Trophoblast cell (in vitro differentiated cells and primary cell): ENCODE data around the gene PHYKPL.

Experiments used
- DNase-seq, 2 donors: peaks; one replicate each; pipeline ENCODE4 v3.0.0-alpha.2; 2016
- H2AFZ ChIP-seq: 2 replicates; pipeline ENCODE4 v1.6.1; 2013; ENCODE audit warnings: low read length, moderate library complexity, mild to moderate bottlenecking; ENCODE audit not compliant: insufficient read depth, poor library complexity
- H2AK5ac ChIP-seq: 2 replicates; pipeline ENCODE4 v1.6.1; 2013; ENCODE audit warnings: mild to moderate bottlenecking, low read length
- H2BK120ac ChIP-seq: 2 replicates; pipeline ENCODE4 v1.6.1; 2013; ENCODE audit warnings: low read length, mild to moderate bottlenecking, moderate library complexity; ENCODE audit not compliant: insufficient read depth, poor library complexity
- H2BK12ac ChIP-seq: 2 replicates; pipeline ENCODE4 v1.6.1; 2013; ENCODE audit warnings: mild to moderate bottlenecking, low read length, moderate library complexity
- H2BK5ac ChIP-seq: 2 replicates; pipeline ENCODE4 v1.6.1; 2013; ENCODE audit warnings: low read length, low read depth, moderate library complexity, mild to moderate bottlenecking; ENCODE audit not compliant: poor library complexity
- H3K14ac ChIP-seq: 2 replicates; pipeline ENCODE4 v1.6.1; 2013; ENCODE audit warnings: mild to moderate bottlenecking, low read length
- H3K18ac ChIP-seq: 2 replicates; pipeline ENCODE4 v1.6.1; 2013; ENCODE audit warnings: mild to moderate bottlenecking, low read length
- H3K23ac ChIP-seq: 2 replicates; pipeline ENCODE4 v1.6.1; 2013; ENCODE audit warnings: low read length
- H3K27ac ChIP-seq: 2 replicates; pipeline ENCODE4 v1.5.1; 2013; ENCODE audit warnings: low read depth, mild to moderate bottlenecking, inconsistent platforms, low read length, moderate library complexity
- H3K27me3 ChIP-seq: 2 replicates; pipeline ENCODE4 v1.6.1; 2013; ENCODE audit warnings: inconsistent platforms, mild to moderate bottlenecking, low read length, moderate library complexity; ENCODE audit not compliant: insufficient read depth
- H3K36me3 ChIP-seq, 2 experiments: 1 replicate in 1 of 2; 2 replicates in 1 of 2; pipeline ENCODE4 v1.6.1; 2013; ENCODE audit warnings: low read length in 2 of 2, mild to moderate bottlenecking in 2 of 2, moderate library complexity in 1 of 2; ENCODE audit not compliant: insufficient read depth in 2 of 2, control insufficient read depth in 1 of 2
- H3K4ac ChIP-seq: 2 replicates; pipeline ENCODE4 v1.6.1; 2013; ENCODE audit warnings: low read depth, mild to moderate bottlenecking, low read length, moderate library complexity
- H3K4me1 ChIP-seq, 2 experiments: 1 replicate in 1 of 2; 2 replicates in 1 of 2; pipeline ENCODE4 v1.6.1; 2013; ENCODE audit warnings: low read length in 2 of 2, mild to moderate bottlenecking in 2 of 2, moderate library complexity in 1 of 2; ENCODE audit not compliant: insufficient read depth in 2 of 2, control insufficient read depth in 1 of 2
- H3K4me2 ChIP-seq: 2 replicates; pipeline ENCODE4 v1.6.1; 2013; ENCODE audit warnings: inconsistent platforms, mild to moderate bottlenecking, low read length, moderate library complexity
- H3K4me3 ChIP-seq: 2 replicates; pipeline ENCODE4 v1.5.1; 2013; ENCODE audit warnings: mild to moderate bottlenecking, low read depth, low read length, inconsistent platforms
- H3K79me1 ChIP-seq: one replicate; pipeline ENCODE4 v1.6.1; 2013; ENCODE audit warnings: low read length
- H3K79me2 ChIP-seq: 2 replicates; pipeline ENCODE4 v1.6.1; 2013; ENCODE audit warnings: low read length, mild to moderate bottlenecking; ENCODE audit not compliant: control insufficient read depth, insufficient read depth, poor library complexity
- H3K9ac ChIP-seq: 2 replicates; pipeline ENCODE4 v1.6.1; 2013; ENCODE audit warnings: mild to moderate bottlenecking, low read length
- H3K9me3 ChIP-seq: 2 replicates; pipeline ENCODE4 v1.6.1; 2013; ENCODE audit warnings: low read depth, mild to moderate bottlenecking, control low read depth, inconsistent platforms, low read length; ENCODE audit not compliant: insufficient read depth
- H4K12ac ChIP-seq: 2 replicates; pipeline ENCODE4 v1.6.1; 2013; ENCODE audit warnings: low read depth, mild to moderate bottlenecking, low read length, moderate library complexity
- H4K8ac ChIP-seq: 2 replicates; pipeline ENCODE4 v1.6.1; 2013; ENCODE audit warnings: low read depth, mild to moderate bottlenecking, low read length, moderate library complexity
- H4K91ac ChIP-seq: one replicate; pipeline ENCODE4 v1.6.1; 2013; ENCODE audit warnings: low read depth, mild to moderate bottlenecking, low read length, moderate library complexity
- WGBS: extraction: QIAGEN DNeasy Blood & Tissue Kit; methylation state at CpG from one replicate; pipeline ENCODE4 v1.1.7; 2013; ENCODE audit warnings: missing lambda C conversion rate; ENCODE audit not compliant: insufficient read length, insufficient coverage; ENCODE audit errors: extremely low coverage; 5-methylcytosine and 5-hydroxymethylcytosine counted together

The PHYKPL gene

GRCh38 chr5:178222292-178222691 lies 10.3 kb downstream of the PHYKPL start:
- Histone ChIP-seq H3K27ac (no peak overlapping the region), H3K27me3 (no peaks in the 10 kb centered on the region), H2BK12ac (no peak overlapping the region), H3K4me1 (peaks cover 6 to 7% of the 10 kb centered on the region in 2 experiments), H3K4me3 (no peak overlapping the region), H4K12ac (no peak overlapping the region), H3K79me2 (no peaks in the 10 kb centered on the region), H2AFZ (no peak overlapping the region), H2AK5ac (no peak overlapping the region), H3K23ac (no peak overlapping the region), H3K9ac (no peak overlapping the region), H4K8ac (no peak overlapping the region), H3K4me2 (no peak overlapping the region), H3K79me1 (no peaks in the 10 kb centered on the region), H3K4ac (no peak overlapping the region), H3K36me3 (peaks cover 17 to 37% of the 10 kb centered on the region in 2 experiments), H2BK5ac (no peak overlapping the region), H3K18ac (no peak overlapping the region), H3K14ac (no peak overlapping the region), H2BK120ac (no peak overlapping the region), H4K91ac (no peak overlapping the region), H3K9me3 (peaks cover 3% of the 10 kb centered on the region)
- no CpG with 5 or more reads among the region's 15 CpGs for WGBS
- DNase-seq: no peak

DNA sequence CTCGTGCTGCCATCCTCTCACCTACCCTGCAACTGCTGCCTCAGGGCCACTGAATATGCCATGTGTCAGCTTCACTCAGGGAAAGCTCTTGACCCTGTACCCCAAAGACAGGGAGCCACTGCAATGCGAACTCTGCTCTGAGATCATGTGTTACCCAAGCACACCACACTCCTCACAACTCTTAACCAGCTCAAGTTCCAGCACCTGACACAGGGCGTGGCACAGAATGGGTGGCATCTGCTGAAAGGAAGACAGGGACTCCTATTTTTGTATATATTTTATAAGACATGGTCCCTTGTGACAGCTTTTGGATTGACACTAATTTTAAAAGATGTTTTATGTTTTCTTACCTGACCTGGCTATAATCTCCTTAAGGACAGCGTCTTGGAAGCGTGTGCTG lies 10.7 kb downstream of the PHYKPL start:
- H2BK12ac ChIP-seq: no peak overlapping the region
- no peaks in the 10 kb centered on the region for H3K79me2 ChIP-seq
- H3K14ac ChIP-seq: no peak overlapping the region
- no peak for DNase-seq
- H2BK5ac ChIP-seq: no peak overlapping the region
- H3K4me1 ChIP-seq: peaks cover 6 to 7% of the 10 kb centered on the region in 2 experiments
- WGBS: no CpG with 5 or more reads among the region's 5 CpGs
- no peak overlapping the region for H3K27ac ChIP-seq
- no peak overlapping the region for H2AFZ ChIP-seq
- H2BK120ac ChIP-seq: no peak overlapping the region
- no peak overlapping the region for H3K18ac ChIP-seq
- H3K36me3 ChIP-seq: peaks cover 18 to 38% of the 10 kb centered on the region in 2 experiments
- peaks cover 2% of the 10 kb centered on the region for H3K9me3 ChIP-seq
- no peak overlapping the region for H3K23ac ChIP-seq
- H4K8ac ChIP-seq: no peak overlapping the region
- H3K4me2 ChIP-seq: no peak overlapping the region
- no peaks in the 10 kb centered on the region for H3K79me1 ChIP-seq
- H3K4me3 ChIP-seq: no peak overlapping the region
- H4K91ac ChIP-seq: no peak overlapping the region
- H3K27me3 ChIP-seq: no peaks in the 10 kb centered on the region
- no peak overlapping the region for H4K12ac ChIP-seq
- H2AK5ac ChIP-seq: no peak overlapping the region
- peak overlapping the region; percentile 21 for H3K9ac ChIP-seq
- H3K4ac ChIP-seq: no peak overlapping the region

DNA sequence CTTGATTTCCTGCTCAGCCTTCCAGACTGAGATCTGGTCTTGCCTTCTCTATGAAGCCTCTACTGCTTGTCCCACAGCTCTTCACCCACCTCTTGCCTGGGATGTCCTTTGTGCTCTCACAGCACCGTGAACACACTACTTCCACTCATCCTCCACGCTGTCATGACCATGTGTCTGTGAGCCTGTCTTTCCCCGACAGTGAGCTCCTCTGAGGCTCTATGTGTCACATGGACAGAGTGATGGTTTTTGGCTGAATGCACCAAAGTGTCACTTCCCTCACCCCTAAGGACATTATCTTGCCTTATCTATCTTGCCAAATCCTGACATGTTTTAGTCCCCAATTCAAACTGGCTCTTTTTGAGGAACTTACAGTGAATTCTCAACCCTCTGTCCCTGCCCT lies 11.3 kb downstream of the PHYKPL start:
- H2AK5ac ChIP-seq: no peak overlapping the region
- no peak overlapping the region for H4K91ac ChIP-seq
- no peak overlapping the region for H3K27ac ChIP-seq
- H3K4me3 ChIP-seq: no peak overlapping the region
- H2BK120ac ChIP-seq: no peak overlapping the region
- no peak for DNase-seq
- no peaks in the 10 kb centered on the region for H3K79me2 ChIP-seq
- H4K8ac ChIP-seq: no peak overlapping the region
- no peak overlapping the region for H3K14ac ChIP-seq
- no peaks in the 10 kb centered on the region for H3K27me3 ChIP-seq
- no peak overlapping the region for H4K12ac ChIP-seq
- no peak overlapping the region for H3K4me2 ChIP-seq
- no peak overlapping the region for H3K9ac ChIP-seq
- peaks cover 6 to 7% of the 10 kb centered on the region in 2 experiments for H3K4me1 ChIP-seq
- no peak overlapping the region for H3K18ac ChIP-seq
- H2BK12ac ChIP-seq: no peak overlapping the region
- H3K79me1 ChIP-seq: no peaks in the 10 kb centered on the region
- peaks cover 21 to 42% of the 10 kb centered on the region in 2 experiments for H3K36me3 ChIP-seq
- H3K9me3 ChIP-seq: peaks cover 4% of the 10 kb centered on the region
- no peak overlapping the region for H3K23ac ChIP-seq
- H2AFZ ChIP-seq: no peak overlapping the region
- no peak overlapping the region for H2BK5ac ChIP-seq
- no CpG with 5 or more reads among the region's 3 CpGs for WGBS
- H3K4ac ChIP-seq: no peak overlapping the region

DNA sequence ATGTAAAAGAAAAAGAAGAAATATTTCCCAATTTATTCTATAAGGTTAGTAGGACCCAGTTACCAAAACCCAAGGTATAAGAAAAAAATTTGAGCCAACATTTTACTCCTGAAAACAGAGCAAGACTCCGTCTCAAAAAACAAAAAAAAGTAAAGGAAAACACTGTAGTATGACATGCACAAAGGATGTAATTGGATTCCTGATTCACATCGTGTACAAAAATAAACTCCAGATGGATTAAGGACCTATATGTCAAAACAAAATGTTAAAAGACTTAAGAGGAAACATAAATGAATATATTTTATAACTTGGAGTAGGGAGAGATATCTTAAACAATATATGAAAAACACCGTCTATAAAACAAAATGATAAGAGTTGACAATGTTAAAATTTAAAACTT lies 13.8 kb downstream of the PHYKPL start:
- Histone ChIP-seq H4K91ac (no peak overlapping the region), H2BK12ac (no peak overlapping the region), H3K14ac (no peak overlapping the region), H4K12ac (no peak overlapping the region), H2AFZ (no peak overlapping the region), H3K27ac (no peak overlapping the region), H4K8ac (no peak overlapping the region), H3K27me3 (no peaks in the 10 kb centered on the region), H2BK120ac (no peak overlapping the region), H3K4ac (no peak overlapping the region), H3K23ac (no peak overlapping the region), H3K4me3 (no peak overlapping the region), H2AK5ac (no peak overlapping the region), H3K79me2 (no peaks in the 10 kb centered on the region), H3K79me1 (no peaks in the 10 kb centered on the region), H3K36me3 (peaks cover 39 to 53% of the 10 kb centered on the region in 2 experiments), H3K9me3 (peaks cover 1% of the 10 kb centered on the region), H3K9ac (no peak overlapping the region), H3K4me2 (no peak overlapping the region), H3K4me1 (peaks cover 0 to under 1% of the 10 kb centered on the region in 2 experiments), H2BK5ac (no peak overlapping the region), H3K18ac (no peak overlapping the region)
- no peak for DNase-seq
- no CpG with 5 or more reads among the region's 3 CpGs for WGBS
